ENCODE results near the gene PRRT1. TPM values are rescaled to one million over a fixed set of nuclear protein-coding genes. Genes with fewer than 3 reads are reported as not detected.

PRRT1 gene
- total RNA-seq, result 1 to 10 TPM; 1.2 to 4.8 (median 3.1) TPM

DNA sequence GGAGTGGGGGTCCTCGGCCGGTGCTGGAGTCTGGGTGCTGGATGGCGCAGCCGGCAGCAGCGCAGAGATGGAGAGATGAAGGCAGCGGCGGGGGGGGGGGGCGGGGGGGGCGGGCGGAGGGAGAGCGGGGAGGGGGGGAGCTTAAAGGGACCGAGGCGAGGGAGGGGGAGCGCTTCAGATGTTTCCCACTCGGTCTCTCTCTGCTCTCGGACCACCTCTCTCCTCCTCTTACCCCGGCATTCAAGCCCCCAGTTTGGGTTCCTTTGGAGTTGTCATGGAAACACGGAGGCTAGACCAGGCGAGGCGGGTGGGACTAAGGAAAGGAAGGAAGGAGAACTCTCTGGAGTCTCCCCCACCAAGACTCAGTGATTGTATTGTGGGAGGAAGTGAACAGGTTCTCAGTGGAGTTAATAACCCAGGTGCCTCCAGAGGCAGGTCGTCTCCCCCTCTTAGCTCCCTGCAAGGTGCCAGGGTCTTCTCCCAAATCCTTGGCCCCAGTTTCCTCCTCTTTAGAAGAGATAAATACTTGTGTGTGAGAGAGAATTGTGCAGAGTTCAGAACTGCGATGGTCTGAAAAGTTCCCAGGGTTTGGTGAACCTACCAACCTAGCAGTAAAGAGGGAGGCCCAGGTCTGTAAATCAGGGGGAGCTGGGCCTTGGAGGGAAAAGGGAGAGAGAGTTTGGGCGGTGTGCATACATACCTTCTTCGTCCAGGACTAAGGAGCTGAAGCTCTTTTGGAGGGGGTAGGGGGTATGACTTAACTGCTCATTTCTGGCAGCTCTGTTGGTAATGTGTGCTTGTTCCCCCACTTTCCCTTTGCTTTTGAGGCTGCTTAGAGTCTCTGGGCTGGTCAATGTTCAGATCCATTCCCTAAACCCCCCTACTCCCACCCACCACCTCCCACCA, at the start of gene PRRT1:
Gene PRRT1 (minus strand): TSS at position 77 of the 906 bp plus-strand sequence. CDS start 112 bp downstream, outside the sequence.
- TF ChIP-seq, protein P1, sequence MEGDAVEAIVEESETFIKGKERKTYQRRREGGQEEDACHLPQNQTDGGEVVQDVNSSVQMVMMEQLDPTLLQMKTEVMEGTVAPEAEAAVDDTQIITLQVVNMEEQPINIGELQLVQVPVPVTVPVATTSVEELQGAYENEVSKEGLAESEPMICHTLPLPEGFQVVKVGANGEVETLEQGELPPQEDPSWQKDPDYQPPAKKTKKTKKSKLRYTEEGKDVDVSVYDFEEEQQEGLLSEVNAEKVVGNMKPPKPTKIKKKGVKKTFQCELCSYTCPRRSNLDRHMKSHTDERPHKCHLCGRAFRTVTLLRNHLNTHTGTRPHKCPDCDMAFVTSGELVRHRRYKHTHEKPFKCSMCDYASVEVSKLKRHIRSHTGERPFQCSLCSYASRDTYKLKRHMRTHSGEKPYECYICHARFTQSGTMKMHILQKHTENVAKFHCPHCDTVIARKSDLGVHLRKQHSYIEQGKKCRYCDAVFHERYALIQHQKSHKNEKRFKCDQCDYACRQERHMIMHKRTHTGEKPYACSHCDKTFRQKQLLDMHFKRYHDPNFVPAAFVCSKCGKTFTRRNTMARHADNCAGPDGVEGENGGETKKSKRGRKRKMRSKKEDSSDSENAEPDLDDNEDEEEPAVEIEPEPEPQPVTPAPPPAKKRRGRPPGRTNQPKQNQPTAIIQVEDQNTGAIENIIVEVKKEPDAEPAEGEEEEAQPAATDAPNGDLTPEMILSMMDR (IDR thresholded peaks at IDR 0.05), result no peak
- TF ChIP-seq POLR2A (IDR thresholded peaks at IDR 0.05), result no peak
- TF ChIP-seq POLR2AphosphoS5 (IDR thresholded peaks at IDR 0.05), result no peak
- Histone ChIP-seq H3K27ac (peak within 1 kb of the TSS; percentile 77 to 95 (median 94)), H3K4me1 (peaks cover 4 to 67% (median 24%) of the 10 kb centered on the region in 3 donors), H3K9me3 (no peaks in the 10 kb centered on the region), H3K36me3 (peaks cover 0 to 33% of the 10 kb centered on the region in 2 donors), H3K4me3 (peak within 1 kb of the TSS; percentile 65 to 68), H3K27me3 (no peaks in the 10 kb centered on the region)
- WGBS, 2 donors (ENCODE audit: low coverage in 1 of 2), result 11 to 13% methylated on average over 7 of the region's 24 CpGs
- no peak for ATAC-seq

DNA sequence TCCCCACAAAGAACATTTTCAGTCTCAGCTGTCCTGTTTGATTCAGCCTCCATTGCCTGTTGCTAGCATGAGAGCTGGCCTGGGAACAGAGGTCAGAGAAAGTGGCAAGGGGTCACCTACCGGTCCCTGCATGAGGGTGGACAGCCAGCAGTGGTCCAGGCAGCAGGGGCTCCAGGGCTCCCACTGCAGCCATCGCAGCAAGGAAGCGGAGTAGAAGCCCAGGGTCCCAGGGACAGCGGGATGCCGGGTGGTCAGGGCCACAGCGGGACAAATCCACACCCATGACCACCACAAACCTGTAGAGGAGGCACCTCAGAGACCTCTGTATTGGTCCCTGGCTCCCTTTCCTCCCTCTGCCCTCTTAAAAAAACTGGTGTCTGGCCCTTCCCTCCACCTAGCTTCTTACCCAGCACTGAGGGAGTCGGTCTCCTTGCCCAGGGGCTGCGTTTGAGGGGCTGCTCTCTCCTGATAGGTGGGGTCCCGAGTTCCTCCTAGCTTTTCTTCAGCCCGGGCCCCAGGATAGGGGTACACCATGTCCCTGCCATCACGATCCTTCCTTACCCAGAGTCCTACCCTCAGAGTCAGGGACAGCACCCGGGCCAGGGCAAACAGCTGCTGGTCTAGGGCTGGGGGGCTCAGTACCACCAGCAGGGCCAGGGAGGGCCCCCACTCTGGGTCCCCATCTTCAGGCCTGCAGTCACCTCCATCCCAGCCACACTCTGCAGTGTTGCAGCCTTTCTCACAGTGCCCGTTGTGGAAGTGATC, 49.2 kb upstream of the PRRT1 start:
- H3K27me3 ChIP-seq, result peaks cover 27% of the 10 kb centered on the region
- TF ChIP-seq EP300 (IDR thresholded peaks at IDR 0.05), result no peak
- TF ChIP-seq, protein P1 (IDR thresholded peaks at IDR 0.05), result no peak
- TF ChIP-seq POLR2A (IDR thresholded peaks at IDR 0.05), result no peak
- no peak for TF ChIP-seq POLR2AphosphoS5 (IDR thresholded peaks at IDR 0.05)
- no peak overlapping the region for H3K27ac ChIP-seq
- peaks cover 2 to 14% (median 7%) of the 10 kb centered on the region in 3 donors for H3K4me1 ChIP-seq
- no peaks in the 10 kb centered on the region for H3K9me3 ChIP-seq
- 80 to 93% methylated on average over 1 to 3 of the region's 13 CpGs for WGBS, 2 donors (ENCODE audit: low coverage in 1 of 2)
- no peak overlapping the region for H3K4me3 ChIP-seq
- ATAC-seq, result no peak
- H3K36me3 ChIP-seq, result no peaks in the 10 kb centered on the region

DNA sequence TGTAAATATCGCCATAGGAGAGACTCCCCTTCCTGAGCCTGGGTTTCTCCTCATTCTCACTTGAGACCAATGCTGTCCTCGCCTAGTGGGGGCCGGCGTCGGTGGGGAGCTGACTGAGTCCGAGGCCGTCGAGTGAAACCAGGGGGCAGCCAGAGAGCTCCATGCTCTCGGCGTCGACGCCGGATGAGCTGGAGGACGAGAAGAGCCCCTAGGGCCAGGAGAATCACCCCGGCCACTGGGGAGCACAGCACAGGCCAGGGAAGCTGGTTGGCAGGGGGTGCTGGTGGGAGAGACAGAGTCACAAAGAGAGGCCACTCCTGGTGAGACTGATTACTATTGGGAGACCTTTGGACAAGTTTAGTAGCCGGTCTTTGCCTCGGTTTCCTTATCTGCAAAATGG, 47.1 kb upstream of the PRRT1 start:
- peaks cover 2 to 28% (median 14%) of the 10 kb centered on the region in 3 donors for H3K4me1 ChIP-seq
- peaks cover 24% of the 10 kb centered on the region for H3K27me3 ChIP-seq
- 80 to 100% methylated on average over 1 to 2 of the region's 17 CpGs for WGBS, 2 donors (ENCODE audit: low coverage in 1 of 2)
- H3K9me3 ChIP-seq, result no peaks in the 10 kb centered on the region
- TF ChIP-seq, protein P1 (IDR thresholded peaks at IDR 0.05), result no peak
- TF ChIP-seq POLR2A (IDR thresholded peaks at IDR 0.05), result no peak
- TF ChIP-seq EP300 (IDR thresholded peaks at IDR 0.05), result no peak
- no peak overlapping the region for H3K27ac ChIP-seq
- no peaks in the 10 kb centered on the region for H3K36me3 ChIP-seq
- no peak for ATAC-seq
- H3K4me3 ChIP-seq, result no peak overlapping the region

DNA sequence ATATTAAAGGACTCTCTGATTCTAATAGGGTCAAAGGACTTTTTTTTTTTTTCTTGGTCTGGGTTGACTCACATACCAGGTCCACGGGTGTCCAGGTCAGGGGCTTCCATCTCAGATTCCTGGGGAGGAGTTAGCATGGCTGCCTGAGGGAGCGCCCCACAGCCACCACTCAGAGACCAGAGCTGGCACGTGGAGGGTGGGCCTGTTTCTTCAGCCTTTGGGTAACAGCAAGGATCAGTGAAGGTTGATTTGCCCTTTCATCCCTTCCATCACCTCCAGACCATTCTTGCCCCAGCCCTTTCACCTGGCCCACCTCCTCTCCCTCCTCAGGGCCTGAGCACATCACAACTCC, 46.6 kb upstream of the PRRT1 start:
- peaks cover 19% of the 10 kb centered on the region for H3K27me3 ChIP-seq
- no peak for ATAC-seq
- H3K9me3 ChIP-seq, result no peaks in the 10 kb centered on the region
- peak overlapping the region in 1 of 4 donors; percentile 99 for H3K27ac ChIP-seq
- H3K4me1 ChIP-seq, result peaks cover 2 to 33% (median 14%) of the 10 kb centered on the region in 3 donors
- no peaks in the 10 kb centered on the region for H3K36me3 ChIP-seq
- no peak overlapping the region for H3K4me3 ChIP-seq
- TF ChIP-seq POLR2A (IDR thresholded peaks at IDR 0.05) (no peak), EP300 (IDR thresholded peaks at IDR 0.05) (no peak), POLR2AphosphoS5 (IDR thresholded peaks at IDR 0.05) (no peak)
- TF ChIP-seq, protein P1 (IDR thresholded peaks at IDR 0.05), result no peak
- 60 to 80% methylated on average over 1 of the region's 3 CpGs for WGBS, 2 donors (ENCODE audit: low coverage in 1 of 2)
